ENCODE data around the gene ETHE1.
A peak's percentile ranks its signal among the peaks of the same experiment; 100 is the strongest.

Gene ETHE1

GRCh38 chr19:43526884-43527859, at the start of gene ETHE1:
Gene ETHE1 (minus strand): TSS chr19:43527201. CDS start chr19:43527177, 24 bp downstream.
- DNase-seq (ENCODE audit: low read depth, low spot score), result no peak

- DNase-seq (ENCODE audit: low read depth, low spot score), result no peak
These were observed 49.2 kb upstream of the ETHE1 start for GRCh38 chr19:43575955-43576878.

- DNase-seq (ENCODE audit: low read depth, low spot score), result peak; percentile 95
These were observed 48.4 kb upstream of the ETHE1 start, which contains the start of the genes PINLYP and XRCC1 for GRCh38 chr19:43575156-43575950. Gene PINLYP (plus strand): TSS chr19:43575801. CDS start chr19:43577192, 1,391 bp downstream. Gene XRCC1 (minus strand): TSS chr19:43575527. CDS start chr19:43575458, 69 bp downstream.

- no peak for DNase-seq (ENCODE audit: low read depth, low spot score)
These were observed 47.6 kb upstream of the ETHE1 start for GRCh38 chr19:43574424-43575155.

GRCh38 chr19:43572171-43572588, 45.2 kb upstream of the ETHE1 start:
- no peak for DNase-seq (ENCODE audit: low read depth, low spot score)

GRCh38 chr19:43570174-43570791, 43.3 kb upstream of the ETHE1 start:
- DNase-seq (ENCODE audit: low read depth, low spot score), result no peak

- DNase-seq (ENCODE audit: low read depth, low spot score), result no peak
These were observed 42.7 kb upstream of the ETHE1 start for GRCh38 chr19:43569657-43570056.

- no peak for DNase-seq (ENCODE audit: low read depth, low spot score)
These were observed 37.8 kb upstream of the ETHE1 start for GRCh38 chr19:43564800-43565199.

- no peak for DNase-seq (ENCODE audit: low read depth, low spot score)
These were observed 36.9 kb upstream of the ETHE1 start for GRCh38 chr19:43563816-43564457.

- DNase-seq (ENCODE audit: low read depth, low spot score), result no peak
These were observed 35.8 kb upstream of the ETHE1 start for GRCh38 chr19:43562698-43563241.

GRCh38 chr19:43562226-43562697, 35.3 kb upstream of the ETHE1 start:
- DNase-seq (ENCODE audit: low read depth, low spot score), result no peak

- DNase-seq (ENCODE audit: low read depth, low spot score), result no peak
These were observed 34.4 kb upstream of the ETHE1 start for GRCh38 chr19:43561139-43561970.

- no peak for DNase-seq (ENCODE audit: low read depth, low spot score)
These were observed 33.7 kb upstream of the ETHE1 start for GRCh38 chr19:43560687-43561086.

GRCh38 chr19:43555185-43555770, 28.3 kb upstream of the ETHE1 start:
- DNase-seq (ENCODE audit: low read depth, low spot score), result no peak

- no peak for DNase-seq (ENCODE audit: low read depth, low spot score)
These were observed 27.4 kb upstream of the ETHE1 start for GRCh38 chr19:43554317-43554895.

GRCh38 chr19:43553656-43554055, 26.7 kb upstream of the ETHE1 start:
- DNase-seq (ENCODE audit: low read depth, low spot score), result no peak

- no peak for DNase-seq (ENCODE audit: low read depth, low spot score)
These were observed 25.6 kb upstream of the ETHE1 start for GRCh38 chr19:43552616-43553015.

- DNase-seq (ENCODE audit: low read depth, low spot score), result no peak
These were observed 25.1 kb upstream of the ETHE1 start for GRCh38 chr19:43552198-43552450.
